ENCODE measurements around the gene NBEAL2.
"Not testable (repeated sequence)": the region's sequence is repeated elsewhere in the genome, so short reads cannot be mapped to it uniquely, and the experiment has no call there.

NBEAL2 gene

DNA sequence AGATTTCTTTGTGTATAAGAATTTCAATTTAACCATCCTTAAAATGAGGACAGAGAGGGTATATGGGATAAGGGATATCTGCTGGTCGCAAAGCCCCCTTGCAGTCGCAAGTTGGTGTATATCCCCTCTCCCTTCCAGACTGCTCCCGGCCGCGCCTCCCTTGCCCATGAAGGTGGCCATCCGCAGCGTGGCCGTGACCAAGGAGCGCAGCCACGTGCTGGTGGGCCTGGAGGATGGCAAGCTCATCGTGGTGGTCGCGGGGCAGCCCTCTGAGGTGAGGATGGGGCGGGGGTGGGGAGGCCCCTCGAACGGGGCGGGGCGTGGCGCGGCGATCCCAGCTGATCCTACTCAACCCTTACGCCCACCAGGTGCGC, 29.4 kb downstream of the NBEAL2 start:
- no peak for DNase-seq (ENCODE audit: extremely low read depth in 1 of 2, low read depth in 1 of 2)

DNA sequence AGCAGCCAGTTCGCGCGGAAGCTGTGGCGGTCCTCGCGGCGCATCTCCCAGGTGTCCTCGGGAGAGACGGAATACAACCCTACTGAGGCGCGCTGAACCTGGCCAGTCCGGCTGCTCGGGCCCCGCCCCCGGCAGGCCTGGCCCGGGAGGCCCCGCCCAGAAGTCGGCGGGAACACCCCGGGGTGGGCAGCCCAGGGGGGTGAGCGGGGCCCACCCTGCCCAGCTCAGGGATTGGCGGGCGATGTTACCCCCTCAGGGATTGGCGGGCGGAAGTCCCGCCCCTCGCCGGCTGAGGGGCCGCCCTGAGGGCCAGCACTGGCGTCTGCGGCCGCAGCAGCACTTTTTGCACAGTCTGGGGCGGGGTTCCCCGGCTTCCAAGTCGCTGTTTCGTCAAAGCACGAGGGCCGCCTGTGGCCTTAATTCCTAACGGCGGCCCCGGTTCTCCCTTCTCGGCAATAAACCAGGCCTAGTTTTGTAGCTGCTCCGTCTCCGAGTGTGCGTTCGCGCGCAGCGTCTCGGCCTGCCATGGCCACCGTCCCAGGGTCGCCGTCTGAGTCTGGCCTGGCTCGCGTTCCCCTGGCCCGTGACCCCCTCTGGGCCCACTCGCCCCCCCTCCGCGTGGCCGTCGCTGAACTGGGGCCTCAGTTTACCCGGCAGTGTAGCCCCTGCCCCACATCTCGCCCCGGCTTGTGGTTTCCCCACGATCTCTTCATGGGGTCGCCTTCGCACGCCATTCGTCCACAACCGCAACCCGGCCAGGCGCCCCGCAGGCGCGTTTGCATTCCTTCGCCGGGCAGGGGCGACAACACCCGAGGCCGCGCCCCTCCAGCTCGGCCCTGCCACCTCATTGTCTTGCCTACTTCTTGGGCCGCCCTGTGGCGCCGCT, 30.0 kb downstream of the NBEAL2 start:
- DNase-seq (ENCODE audit: extremely low read depth in 1 of 2, low read depth in 1 of 2) = peak; percentile 73 to 78

DNA sequence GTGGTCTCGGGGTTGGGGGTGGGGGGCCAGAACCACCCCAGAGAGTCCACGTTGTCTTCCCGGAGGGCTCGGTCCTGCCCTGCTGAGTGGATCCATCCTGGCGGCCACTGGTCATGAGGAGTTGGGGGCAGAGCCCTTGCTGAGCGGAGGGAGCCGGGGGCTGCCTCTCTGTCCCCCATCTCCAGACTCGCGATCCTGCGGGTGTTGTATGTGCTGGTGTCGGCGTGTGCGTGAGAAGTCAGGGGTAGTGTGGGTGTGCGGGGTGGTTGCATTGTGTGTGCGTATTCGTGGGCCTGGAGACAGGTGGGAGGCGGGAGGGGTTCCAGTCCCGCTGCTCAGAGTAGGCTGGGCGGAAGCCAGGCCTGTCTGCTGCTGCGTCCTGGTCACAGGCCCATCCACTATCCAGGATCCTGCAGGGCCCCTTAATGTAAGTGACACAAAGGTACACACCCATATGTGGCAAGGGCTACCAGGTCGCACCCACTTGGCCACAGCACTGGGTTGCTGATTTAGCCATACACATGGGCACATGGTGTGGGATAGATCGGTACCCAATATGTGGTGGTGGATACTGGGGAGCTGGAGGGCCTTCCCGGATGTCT, 30.7 kb downstream of the NBEAL2 start:
- no peak for DNase-seq (ENCODE audit: extremely low read depth in 1 of 2, low read depth in 1 of 2)

DNA sequence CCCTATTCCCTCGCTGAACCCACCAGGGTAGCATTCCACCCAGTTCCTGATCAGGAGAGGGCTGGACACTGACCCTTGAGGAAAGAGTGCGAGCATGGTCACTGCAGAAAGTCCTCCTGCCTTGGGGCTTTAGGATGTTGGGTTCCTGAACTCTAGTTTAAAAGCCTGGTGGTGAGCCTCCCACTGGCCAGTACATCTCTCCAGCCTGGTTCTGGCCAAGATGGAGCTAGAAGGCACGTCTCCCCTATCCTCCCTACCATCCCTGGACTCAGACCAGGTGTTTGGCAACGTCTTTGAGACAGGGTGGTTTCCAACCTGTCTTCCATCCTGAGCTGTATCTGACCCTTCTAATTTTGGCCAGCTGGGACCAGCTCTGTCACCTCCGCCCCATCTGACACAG, 31.4 kb downstream of the NBEAL2 start:
- DNase-seq (ENCODE audit: extremely low read depth in 1 of 2, low read depth in 1 of 2) = no peak

DNA sequence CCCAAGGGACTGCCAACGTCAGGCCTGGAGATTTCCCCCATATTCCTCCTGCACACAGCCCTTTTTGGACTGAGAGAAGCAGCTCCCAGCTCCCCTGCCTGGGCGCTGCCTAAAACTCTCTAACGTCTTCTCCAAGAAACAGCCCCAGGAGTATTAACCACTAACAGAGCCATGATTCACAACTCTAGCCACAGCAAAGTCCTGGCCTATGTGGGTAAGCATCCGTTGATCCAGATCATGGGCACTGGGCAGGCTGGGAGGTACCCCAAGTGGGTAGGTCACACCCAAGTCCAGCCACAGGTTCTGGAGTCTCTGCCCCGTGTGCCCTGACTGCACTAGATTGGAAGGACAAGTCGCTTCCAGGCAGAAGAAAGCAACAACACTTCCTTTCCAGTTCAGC, 31.9 kb downstream of the NBEAL2 start:
- no peak for DNase-seq (ENCODE audit: extremely low read depth in 1 of 2, low read depth in 1 of 2)

DNA sequence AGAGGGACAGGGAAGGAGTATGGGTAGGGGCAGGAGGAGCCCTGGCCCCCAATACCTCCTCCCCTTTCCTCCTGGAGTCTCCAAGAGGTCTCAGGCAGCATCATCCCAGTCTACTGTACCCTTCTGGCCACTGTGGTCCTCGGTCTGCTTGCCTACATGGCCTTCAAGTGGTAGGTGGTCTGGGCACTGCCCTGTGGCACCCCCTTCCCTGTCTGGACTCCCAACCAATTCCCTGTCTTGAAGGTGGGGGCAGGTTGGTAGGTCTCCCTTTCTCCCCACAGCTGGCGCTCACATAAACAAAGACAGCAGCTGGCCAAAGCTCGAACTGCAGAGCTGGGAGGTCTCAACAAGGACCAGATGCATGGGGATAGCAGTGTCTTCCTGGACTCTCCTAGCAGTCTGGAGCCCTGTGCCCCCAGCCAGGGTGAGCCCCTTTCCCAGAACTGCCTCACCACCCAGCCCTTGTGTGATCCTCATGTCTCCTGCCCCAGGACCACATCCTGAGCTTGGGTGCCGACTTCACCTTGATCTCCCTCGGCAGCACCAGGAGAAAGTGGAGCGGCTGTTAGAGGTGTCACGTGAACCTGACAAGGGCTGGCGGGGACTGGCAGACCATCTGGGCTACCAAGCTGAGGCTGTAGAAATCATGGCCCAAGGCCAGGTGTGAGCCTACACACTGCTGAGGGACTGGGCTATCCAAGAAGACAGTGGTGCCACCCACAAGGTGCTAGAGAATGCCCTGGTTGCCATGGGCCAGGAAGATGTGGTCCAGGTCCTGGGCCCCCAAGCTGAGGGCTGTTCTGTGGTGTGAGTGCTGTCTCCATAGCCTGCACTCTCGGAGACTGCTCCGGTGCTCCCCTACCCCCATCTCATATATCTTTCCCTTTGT, 33.1 kb downstream of the NBEAL2 start:
- no peak for DNase-seq (ENCODE audit: extremely low read depth in 1 of 2, low read depth in 1 of 2)

DNA sequence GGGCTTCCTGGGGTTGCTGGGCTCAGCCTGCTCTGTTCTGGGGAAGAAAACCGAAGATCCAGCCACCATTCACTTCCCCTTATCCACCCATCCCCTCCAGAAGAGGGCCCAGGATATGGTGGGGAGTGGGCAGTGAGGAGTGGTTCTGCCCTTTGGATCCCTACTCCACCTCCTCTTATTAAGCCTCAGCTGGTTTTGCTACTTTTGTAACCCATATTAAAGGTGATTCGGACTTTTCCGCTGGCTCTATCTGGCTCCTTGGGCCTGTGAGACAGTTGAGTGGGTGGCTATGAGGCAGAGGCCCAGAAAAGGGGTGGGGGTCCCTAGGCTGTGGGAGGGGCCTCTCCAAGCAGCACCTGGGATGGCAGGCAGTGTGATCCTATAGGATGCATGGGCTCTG, 33.8 kb downstream of the NBEAL2 start:
- no peak for DNase-seq (ENCODE audit: extremely low read depth in 1 of 2, low read depth in 1 of 2)

DNA sequence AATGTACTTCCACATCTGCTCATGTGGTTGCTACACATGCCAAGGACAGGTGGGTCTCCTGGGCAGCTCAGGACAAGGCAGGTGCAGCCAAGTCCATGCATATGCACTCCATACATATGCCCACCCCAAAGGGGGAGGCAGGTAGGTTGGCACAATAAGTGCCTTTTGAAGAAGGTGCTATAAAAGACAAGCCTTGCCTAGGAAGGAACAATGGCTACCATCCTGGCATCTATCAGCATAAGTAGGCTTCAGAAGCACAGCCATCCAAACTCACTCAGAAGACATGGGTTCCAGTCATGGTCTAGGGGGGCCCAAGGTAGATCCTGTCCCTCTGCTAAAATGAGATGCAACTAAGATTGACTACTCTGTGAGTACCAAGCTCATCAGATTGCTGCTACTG, 34.6 kb downstream of the NBEAL2 start:
- DNase-seq (ENCODE audit: extremely low read depth in 1 of 2, low read depth in 1 of 2) = no peak

DNA sequence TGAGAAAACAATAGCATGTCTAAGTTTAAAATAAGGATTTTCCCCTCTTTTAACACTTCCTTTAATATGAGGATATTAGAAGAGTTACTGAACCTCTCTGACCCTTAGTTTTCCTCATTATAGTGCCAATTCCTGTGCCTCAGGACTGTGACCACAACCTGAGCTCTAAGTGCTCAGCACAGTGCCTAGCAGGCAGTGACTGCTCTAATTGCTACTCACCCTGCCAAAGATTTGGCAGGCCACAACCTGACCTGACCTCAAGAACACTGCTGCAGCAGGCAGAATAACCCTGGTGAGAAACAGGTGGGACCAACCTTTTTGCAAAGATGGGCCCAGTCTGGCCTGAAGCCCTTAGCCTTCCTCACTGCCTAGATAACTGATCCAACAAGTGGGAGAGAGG, 35.7 kb downstream of the NBEAL2 start:
- DNase-seq (ENCODE audit: extremely low read depth in 1 of 2, low read depth in 1 of 2) = no peak

DNA sequence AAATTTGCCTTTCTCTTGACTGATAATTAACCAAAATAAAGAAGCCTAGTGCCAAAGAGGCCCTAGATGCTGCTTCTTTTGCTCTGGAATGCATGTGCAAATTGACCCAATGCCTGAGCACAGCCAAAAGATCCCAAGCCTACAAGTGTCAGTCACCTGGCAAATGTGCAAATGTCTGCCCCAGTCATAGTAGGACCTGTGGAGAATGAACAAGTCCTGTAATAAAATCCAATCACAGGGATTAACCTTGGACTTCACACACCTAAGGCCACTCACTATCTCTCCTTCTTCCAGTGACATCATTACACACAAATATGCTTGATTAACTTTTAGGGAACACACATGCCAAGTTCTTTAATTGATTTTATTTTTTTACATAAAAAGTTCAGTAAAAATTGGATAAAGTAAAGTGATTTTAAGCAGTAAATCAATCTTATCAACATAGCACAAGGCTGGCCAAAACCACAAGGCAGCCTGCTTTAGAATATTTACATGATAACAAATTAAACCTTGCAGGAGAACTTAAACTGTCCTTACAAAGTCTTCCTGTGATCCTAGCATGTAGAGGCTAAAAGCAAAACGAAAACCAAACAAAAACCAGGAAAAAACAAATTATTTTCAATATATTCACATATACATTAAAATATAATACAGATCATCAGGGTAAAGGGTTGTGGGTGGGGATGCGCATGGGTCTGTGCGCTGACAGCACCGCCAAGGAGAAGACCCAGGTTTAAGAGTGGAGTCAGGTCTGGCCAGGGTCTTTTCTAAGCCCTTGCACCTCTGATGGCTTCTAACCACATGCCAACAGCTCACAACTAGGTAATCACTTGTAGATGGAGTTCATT, 36.8 kb downstream of the NBEAL2 start:
- no peak for DNase-seq (ENCODE audit: extremely low read depth in 1 of 2, low read depth in 1 of 2)

DNA sequence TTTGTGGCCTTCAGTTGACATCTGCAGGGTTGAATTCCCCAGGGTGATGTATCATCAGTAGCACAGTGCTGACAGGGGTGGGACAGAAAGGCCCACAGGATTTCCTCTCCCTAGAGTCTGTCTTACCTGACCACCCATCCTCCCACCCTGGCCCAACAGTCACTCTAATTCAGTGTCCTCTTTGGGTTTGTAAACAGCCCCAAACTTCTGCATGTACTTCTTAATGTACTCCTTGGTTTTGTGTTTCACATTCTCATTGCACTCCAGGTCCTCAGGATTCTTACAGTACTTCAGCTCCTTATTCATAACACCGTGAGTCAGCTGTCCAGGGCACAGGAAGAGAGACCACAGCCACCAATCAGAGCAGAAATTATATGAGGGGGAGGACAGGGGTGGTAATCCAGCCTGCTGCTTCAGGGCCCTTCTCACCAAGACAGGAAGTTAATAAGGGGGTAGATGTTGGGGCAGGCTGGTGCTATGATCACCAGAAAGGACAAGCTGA, 37.5 kb downstream of the NBEAL2 start:
- DNase-seq (ENCODE audit: extremely low read depth in 1 of 2, low read depth in 1 of 2) = peak in 1 of 2 donors; percentile 40

DNA sequence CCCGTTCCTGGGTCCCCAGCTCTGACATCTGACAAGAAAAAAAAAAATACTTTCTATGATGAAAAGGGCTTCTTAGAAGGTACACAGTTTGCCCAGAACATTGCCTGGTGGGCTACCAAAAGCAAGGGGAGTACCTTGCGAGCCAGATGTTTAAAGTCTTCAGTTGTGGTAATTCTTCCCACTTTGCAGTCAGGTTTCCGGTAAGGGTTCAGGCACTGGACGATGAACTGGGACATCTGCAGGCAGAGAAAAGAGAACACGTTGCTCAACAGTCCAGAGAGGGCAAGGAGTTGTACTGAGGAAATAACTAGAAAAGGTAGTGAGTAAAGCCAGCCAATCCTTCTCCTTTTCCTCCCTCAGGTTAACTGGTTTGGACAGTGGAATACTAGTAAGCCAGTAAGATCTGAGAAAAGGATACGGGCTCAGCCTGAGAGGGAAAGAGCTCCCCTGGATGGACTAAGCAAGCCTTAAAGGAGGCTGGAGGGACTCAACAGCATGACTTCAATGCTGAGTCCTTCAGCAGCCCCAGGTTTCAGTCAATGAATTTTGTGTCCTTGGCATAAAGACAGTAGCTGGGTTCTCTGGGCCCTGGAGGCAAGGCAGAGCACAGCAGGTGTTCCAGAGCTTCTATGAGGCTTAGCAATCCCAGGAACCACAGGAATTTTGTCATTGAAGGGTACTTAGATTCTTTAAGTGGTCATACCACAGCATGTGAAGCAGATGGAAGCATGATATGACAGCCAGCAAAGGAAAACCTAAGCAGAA, 38.2 kb downstream of the NBEAL2 start:
- DNase-seq (ENCODE audit: extremely low read depth in 1 of 2, low read depth in 1 of 2) = no peak

DNA sequence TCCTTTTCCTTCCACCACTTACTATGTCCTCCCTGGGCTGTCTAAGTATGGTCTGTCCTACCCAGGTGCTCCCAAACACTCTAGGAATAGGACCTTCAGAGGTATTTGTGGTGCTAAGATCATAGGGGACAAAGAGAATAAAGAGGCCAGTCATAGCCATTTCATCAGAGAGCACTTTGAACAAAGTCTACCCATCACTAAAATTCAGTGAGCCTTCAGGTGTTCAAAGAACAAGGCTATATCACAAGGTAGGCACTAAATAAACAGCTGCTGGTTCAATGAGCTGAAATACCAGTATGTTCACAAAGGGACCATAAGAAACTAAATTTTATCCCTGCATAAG, 38.8 kb downstream of the NBEAL2 start:
- no peak for DNase-seq (ENCODE audit: extremely low read depth in 1 of 2, low read depth in 1 of 2)

DNA sequence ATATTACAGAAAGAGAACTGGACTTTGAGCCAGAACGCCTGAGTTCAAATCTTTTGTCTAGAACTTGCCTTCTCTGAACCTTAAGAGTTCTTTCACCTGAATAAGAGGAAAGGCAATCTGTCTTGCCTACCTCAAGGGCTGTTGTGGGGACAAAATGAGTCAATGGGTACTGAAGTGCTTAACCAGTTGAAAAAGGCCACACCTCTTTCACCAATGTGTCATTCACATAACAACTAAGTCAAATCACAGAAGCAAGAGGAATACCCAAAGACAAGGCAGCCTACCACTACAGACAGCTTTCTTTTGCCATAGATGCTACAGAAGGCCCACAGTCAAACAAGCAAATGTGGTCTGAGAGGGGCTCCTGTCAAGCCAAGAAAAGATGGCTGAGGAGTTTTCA, 39.7 kb downstream of the NBEAL2 start:
- DNase-seq (ENCODE audit: extremely low read depth in 1 of 2, low read depth in 1 of 2) = peak in 1 of 2 donors; percentile 51

DNA sequence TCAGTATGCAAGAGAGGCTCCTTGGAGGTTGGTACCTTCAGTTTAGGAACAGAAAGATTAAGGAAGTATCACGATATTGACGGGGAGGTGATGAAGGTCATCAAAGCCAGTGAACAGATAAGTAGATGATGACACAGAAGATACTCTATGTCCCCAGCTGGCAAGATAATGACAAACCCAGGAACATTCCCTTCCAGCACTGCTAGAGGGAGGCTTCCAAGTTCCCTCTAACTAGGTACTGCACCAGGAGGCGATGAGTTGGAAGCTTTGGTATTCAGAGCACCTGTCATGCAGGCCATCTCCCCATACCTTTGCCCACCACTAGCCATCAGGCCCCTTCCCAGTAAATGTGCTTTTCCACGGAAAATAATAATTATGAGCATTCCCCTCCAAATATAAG, 40.8 kb downstream of the NBEAL2 start:
- no peak for DNase-seq (ENCODE audit: extremely low read depth in 1 of 2, low read depth in 1 of 2)

DNA sequence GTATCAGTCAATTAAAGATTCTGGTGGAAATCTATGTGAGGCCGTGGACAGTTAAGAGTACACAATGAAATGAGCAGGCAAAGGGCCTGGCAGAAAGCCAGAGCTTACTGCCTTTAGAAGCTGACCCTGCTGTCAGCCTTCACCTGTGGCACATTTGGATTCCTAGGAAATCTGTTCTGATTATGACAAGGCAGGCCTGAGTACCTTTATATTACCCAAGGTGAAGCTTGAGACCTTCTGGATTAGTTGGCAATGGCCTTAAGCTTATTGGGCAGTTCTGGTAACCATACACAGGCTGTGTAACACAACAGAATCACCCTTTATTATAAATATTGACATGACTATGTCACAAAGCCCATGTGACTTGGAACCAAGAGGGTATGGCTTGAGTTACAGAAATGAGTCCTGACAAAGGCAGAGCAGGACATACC, 43.2 kb downstream of the NBEAL2 start:
- no peak for DNase-seq (ENCODE audit: extremely low read depth in 1 of 2, low read depth in 1 of 2)

DNA sequence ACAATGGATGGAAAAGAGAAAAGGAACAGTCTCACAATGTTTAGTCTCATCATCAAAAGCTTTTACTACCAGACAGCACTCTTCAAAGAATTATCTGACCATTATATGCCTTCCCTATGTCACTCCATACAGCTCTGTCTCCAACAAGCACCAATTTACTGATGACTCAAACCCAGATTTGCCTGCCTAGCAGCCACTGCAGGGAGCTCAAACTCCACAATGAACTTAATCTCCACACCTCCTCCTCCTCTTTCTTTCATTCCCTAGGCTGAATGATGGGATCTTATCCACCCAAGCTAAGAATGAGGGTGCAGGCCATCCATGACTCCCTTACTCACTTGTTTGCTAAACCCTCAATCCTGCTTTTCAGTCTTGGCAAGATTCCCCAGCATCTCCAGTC, 45.5 kb downstream of the NBEAL2 start:
- DNase-seq (ENCODE audit: extremely low read depth in 1 of 2, low read depth in 1 of 2) = no peak

DNA sequence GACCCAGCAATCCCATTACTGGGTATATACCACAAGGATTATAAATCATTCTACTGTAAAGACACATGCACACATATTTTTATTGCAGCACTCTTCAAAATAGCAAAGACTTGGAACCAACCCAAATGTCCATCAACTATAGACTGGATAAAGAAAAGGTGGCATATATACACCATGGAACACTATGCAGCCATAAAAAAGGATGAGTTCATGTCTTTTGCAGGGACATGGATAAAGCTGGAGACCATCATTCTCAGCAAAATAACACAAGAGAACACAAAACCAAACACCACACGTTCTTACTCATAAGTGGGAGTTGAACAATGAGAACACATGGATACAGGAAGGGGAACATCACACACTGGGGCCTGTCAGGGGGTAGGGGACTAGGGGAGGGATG, 47.0 kb downstream of the NBEAL2 start:
- DNase-seq (ENCODE audit: extremely low read depth in 1 of 2, low read depth in 1 of 2) = not testable (repeated sequence)

DNA sequence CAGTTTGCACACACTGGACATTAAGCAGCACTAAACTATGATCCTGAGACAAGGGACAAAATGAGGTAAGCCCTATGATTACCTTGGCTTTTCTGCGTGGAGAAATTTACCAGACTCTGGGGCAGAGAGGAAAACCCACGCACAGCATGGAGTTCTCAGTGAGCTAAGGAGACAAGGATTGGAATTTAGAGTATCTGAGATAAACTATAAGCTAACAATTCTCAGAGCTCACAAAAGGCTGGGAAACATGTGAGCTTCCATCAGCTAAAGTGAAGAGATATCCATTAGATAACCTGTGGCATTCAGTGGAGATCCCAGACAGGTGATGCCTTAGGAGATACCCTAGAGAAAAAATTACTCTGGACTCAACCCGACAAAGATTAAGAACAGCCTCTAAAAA, 48.7 kb downstream of the NBEAL2 start:
- no peak for DNase-seq (ENCODE audit: extremely low read depth in 1 of 2, low read depth in 1 of 2)

DNA sequence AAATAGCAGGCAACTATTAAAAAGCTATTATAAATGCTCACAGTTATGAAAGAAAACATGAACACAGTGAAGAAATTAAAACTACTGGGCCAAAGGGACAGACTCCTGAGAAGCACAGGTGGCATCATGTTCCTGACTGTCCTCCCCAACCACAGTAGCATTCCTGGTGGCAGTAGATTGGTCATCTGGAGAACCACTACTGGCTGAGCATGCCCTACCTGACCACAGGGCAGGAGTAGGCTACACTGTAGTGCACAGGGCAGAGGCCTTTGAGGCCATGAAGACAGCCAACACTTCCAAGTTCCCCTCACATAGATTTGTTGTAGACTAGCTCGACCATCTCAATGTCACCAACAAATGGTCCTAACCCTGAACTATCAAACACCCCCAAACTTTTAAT, 49.2 kb downstream of the NBEAL2 start:
- DNase-seq (ENCODE audit: extremely low read depth in 1 of 2, low read depth in 1 of 2) = no peak
